Fibroblast of upper back skin (primary cell): ENCODE results near the gene MSI2.
A peak's percentile ranks its signal among the peaks of the same experiment; 100 is the strongest.

Experiments used
- DNase-seq: peaks from one replicate; pipeline ENCODE4 v3.0.0-alpha.2; 2013

The MSI2 gene

DNA sequence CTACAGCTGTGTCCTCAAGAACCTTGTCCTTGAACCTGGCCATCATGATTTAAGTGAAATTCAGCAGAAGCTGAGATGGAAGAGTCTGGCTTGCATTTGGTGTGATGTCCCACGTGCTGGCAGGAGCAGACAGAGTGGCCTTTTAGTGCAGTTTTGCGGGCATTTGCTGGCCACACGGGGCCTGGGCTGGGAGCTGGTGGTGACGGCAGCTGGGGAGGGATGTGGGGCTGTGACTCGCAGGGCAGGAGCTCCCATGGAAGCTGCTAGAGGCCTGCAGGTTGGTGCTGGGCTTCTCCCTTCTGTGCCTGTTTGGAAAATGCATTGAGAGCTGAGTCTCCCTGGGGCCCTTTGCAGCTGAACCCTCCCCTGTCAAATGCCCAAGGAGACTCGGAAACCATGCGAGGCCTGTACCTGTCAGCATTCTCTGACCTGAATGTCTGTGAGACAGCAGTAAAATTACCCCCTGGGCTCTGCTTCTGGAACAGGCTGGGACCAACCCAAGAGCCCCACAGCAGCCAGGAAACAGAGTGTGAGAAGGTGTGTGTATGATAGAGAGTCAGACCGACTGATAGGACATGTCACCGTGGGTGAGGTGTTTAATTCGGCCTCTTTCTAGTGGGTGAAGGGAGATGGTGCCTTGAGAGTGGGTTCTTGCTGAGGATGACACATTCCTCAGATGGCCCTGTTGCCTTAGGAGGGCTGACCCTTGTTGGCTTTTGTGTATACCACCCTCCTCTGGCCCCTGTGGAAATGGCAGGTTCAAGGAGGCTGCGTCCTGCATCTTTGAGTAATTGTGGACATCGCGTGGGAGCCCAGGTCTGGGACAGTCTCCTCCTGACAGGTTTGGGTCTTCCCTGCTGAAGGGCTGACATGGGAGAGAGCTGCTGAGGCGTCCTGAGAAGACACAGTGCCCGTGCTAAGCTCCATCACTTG is 145.5 kb downstream of the MSI2 start:
- DNase-seq: no peak

- no peak for DNase-seq
These were observed 146.4 kb downstream of the MSI2 start for GRCh38 chr17:57402681-57403180.

DNA sequence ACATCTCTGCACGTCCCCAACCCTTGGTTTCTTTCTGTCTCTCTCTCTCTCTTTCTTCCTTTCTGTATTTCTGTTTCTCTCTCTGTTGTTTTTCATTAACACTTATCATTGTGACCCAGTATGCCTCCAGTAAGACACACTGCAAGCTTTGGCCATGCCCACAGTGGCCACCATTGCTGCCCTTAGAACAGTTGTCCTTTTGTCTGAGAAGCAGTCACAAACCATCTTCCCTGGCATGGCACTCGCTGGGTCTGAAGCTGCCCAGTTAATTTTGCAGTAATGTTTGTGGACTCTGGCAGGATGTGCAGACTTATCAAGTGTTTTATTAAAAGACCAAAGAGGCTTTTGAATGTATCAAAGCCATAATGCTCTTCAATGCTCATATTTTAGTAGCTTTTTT is 146.9 kb downstream of the MSI2 start:
- DNase-seq: no peak

- DNase-seq: no peak
These were observed 147.8 kb downstream of the MSI2 start for GRCh38 chr17:57404073-57404472.

DNA sequence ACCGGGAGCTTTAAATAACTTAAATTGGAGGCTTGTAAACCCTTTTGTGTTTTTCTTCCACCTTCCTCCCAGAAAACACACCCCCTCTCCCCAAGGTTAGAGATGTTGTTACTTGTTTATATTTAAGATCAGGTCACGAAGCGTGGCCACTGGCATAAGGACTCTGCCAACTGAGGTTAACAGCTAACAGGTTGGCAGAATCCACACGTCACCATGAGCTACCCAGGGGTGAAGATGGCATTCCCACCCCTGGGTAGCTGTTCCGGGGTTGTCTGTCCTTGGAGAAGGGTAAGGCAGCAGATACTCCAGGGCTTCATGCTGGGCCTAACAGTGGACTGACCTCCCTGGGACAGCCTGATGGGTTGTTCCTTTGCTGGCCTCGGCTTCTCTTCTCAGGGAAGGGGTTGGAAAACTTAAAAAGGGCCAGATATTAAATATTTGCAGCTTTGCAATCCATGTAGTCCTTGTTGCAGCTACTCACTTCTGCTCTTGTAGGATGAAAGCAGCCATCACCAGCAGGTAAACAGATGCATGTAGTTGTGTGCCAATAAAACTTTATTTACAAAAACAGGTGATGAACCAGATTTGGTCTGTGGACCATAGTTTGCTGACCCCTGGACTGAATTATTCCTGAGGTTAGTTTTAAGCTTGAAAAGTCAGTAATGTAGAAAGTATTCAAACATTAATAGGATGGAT is 148.6 kb downstream of the MSI2 start:
- DNase-seq: no peak

DNA sequence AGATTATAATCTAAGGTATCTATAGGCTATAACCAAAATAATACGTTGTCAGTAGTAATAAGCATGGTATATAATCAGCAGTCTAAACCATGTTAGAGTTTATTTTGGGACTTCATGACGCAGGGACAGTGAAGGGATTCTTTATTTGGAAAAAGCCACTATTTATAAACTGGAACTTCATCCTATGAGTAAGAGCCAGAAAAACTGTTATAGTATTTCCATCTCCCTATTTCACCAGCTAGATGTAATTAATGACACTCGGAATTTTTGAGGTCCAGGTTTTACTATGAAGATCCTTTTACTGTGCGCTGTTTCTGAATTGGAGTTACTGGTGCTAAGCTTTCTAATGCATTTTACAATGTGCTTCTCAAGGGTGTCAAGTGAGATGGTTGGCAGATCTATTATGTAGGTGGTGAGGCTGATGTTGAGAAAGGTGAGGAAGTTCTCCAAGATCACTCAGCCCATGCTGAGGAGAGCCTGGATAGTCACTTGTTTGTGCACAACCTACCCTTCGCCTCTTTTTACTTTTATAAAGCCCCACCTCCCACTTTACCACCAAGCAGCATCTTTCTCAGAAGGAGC is 149.3 kb downstream of the MSI2 start:
- no peak for DNase-seq

- DNase-seq: no peak
These were observed 150.0 kb downstream of the MSI2 start for GRCh38 chr17:57406131-57406980.

GRCh38 chr17:57406981-57407286 is 150.6 kb downstream of the MSI2 start:
- no peak for DNase-seq

DNA sequence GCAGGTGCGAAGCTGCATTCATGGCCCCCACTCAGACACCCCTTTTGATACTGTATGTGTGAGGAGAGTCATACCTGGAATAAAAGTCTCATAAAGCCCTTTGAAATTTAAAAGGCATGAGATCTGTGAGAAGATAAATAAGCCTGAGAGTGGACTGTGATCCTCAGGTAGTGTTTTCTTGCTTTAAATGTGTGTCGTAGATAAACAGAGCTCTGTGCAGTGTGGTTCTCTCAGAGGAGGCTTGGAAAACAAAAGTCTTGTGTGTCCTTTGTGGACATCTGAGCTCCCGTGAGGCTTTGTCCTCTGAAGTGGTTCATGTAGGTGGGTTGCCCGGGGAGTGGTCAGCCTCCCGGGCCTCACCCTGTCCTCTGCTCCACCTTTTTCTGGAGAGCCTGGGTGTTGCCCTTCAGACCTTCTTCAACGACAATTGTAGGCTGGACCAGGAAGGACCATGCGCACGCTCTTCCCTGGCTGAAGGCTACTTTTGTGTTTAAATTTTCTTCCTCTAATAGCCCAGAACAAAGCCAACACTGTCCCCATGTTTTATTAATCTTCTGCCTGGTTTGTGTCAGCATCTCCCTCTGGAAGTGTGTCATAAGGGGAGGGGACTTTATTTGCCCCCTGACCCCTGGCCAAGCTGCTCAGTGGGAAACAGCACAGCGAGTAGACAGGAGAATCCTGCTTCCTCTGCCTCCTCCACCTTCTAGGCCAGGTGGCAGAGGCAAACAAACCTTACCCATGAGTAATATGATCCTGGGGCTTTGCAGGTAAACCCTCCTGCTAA is 151.2 kb downstream of the MSI2 start:
- DNase-seq: no peak

- DNase-seq: no peak
These were observed 151.9 kb downstream of the MSI2 start for GRCh38 chr17:57408071-57408811.

GRCh38 chr17:57410169-57410568 is 153.8 kb downstream of the MSI2 start:
- no peak for DNase-seq

- no peak for DNase-seq
These were observed 156.3 kb downstream of the MSI2 start for GRCh38 chr17:57412520-57413096.

- no peak for DNase-seq
These were observed 157.7 kb downstream of the MSI2 start for GRCh38 chr17:57413848-57414651.

GRCh38 chr17:57415751-57416207 is 159.5 kb downstream of the MSI2 start:
- peak; percentile 19 for DNase-seq

- DNase-seq: no peak
These were observed 160.0 kb downstream of the MSI2 start for GRCh38 chr17:57416369-57416768.

DNA sequence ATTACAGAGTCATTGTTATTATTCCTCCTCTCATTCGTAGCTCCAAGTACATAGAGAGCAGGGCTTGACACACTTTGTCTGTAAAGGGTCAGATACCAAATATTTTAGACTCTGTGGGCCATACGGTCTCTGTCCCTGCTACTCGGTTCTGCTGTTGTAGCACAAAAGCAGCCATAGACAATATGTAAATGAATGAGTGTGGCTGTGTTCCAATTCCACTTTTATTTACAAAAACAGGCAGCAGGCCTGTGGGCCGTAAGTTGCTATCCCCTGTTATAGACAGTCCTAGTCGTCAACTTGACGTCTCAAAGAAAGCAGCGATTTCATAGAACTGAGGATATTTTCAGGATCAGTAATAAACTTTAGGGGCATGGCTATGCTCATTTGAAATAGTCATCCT is 161.6 kb downstream of the MSI2 start:
- DNase-seq: no peak

GRCh38 chr17:57418463-57419246 is 162.3 kb downstream of the MSI2 start:
- DNase-seq: no peak

- no peak for DNase-seq
These were observed 163.7 kb downstream of the MSI2 start for GRCh38 chr17:57419940-57420550.
